Measurements from ENCODE around the gene ALOXE3. TPM values are rescaled to one million over a fixed set of nuclear protein-coding genes. Genes with fewer than 3 reads are reported as not detected.

The ALOXE3 gene
- total and polyA plus RNA-seq, 7 donors: 0.17 TPM; not detected in 6

DNA sequence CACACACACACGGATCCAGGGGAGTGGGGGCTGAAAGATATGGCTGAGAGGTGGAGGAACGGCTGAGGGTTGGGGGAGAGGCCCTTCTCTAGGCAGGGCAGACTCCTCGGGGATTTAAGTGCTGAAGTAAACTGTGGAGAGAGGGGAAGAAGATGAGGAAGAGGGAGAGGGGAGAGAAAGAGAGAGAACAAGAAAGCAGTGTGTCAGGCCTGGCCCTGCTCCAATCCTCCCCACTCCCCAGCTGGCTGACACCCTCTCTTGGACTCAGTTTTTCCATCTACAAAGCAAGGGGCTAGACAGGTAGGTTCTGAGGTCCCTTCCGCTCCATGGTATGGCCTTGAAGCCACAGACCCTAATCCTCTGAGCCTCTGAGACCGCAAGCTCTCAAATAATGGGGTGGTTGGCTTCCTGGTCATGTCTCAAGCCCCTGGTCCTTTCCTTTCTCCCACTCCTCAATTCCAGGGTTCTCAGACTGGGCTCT is 42.5 kb upstream of the ALOXE3 start:
- H3K27ac ChIP-seq: peak overlapping the region; percentile 98 to 100 (median 99)
- TF ChIP-seq EP300 (IDR thresholded peaks at IDR 0.05) (no peak), POLR2AphosphoS5 (IDR thresholded peaks at IDR 0.05) (no peak), POLR2A (IDR thresholded peaks at IDR 0.05) (no peak)
- TF ChIP-seq, protein P1, sequence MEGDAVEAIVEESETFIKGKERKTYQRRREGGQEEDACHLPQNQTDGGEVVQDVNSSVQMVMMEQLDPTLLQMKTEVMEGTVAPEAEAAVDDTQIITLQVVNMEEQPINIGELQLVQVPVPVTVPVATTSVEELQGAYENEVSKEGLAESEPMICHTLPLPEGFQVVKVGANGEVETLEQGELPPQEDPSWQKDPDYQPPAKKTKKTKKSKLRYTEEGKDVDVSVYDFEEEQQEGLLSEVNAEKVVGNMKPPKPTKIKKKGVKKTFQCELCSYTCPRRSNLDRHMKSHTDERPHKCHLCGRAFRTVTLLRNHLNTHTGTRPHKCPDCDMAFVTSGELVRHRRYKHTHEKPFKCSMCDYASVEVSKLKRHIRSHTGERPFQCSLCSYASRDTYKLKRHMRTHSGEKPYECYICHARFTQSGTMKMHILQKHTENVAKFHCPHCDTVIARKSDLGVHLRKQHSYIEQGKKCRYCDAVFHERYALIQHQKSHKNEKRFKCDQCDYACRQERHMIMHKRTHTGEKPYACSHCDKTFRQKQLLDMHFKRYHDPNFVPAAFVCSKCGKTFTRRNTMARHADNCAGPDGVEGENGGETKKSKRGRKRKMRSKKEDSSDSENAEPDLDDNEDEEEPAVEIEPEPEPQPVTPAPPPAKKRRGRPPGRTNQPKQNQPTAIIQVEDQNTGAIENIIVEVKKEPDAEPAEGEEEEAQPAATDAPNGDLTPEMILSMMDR (IDR thresholded peaks at IDR 0.05): no peak
- WGBS, 2 donors: 45 to 69% methylated on average over 5 of the region's 5 CpGs
- H3K36me3 ChIP-seq: peaks cover 0 to 21% (median 14%) of the 10 kb centered on the region in 4 donors
- H3K4me1 ChIP-seq: peaks cover 0 to 67% (median 60%) of the 10 kb centered on the region in 4 donors
- H3K4me3 ChIP-seq: peak overlapping the region in 1 of 4 donors; percentile 99
- intact Hi-C loops (cut with DNase I): loop anchor here (5.0 kb wide), 1 partner anchor 62 kb away; no protein-coding TSS in a partner anchor
- H3K9me3 ChIP-seq: no peaks in the 10 kb centered on the region
- no peaks in the 10 kb centered on the region for H3K27me3 ChIP-seq
- peak; percentile 64 for DNase-seq

DNA sequence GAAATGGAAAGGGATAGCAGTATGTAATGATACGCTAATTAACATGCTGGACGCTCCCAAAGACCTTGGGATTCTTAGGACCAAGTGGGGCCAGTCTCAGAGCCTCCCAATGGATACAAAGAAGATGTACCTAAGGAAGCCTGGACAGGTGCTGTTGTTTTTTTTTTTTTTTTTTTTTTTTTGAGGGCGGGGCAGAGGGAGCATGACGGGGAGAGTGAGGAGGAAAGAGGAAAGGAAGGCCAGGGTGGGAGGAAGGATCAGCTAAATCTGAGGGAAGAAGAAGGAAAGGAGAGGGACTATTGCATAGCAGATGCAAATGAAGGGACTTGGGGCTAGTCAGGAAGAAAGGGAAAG is 41.9 kb upstream of the ALOXE3 start:
- Histone ChIP-seq H3K36me3 (peaks cover 0 to 21% (median 14%) of the 10 kb centered on the region in 4 donors), H3K4me3 (no peak overlapping the region), H3K27ac (peak overlapping the region; percentile 98 to 100 (median 99)), H3K4me1 (peaks cover 0 to 67% (median 60%) of the 10 kb centered on the region in 4 donors), H3K27me3 (no peaks in the 10 kb centered on the region), H3K9me3 (no peaks in the 10 kb centered on the region)
- no peak for DNase-seq
- WGBS, 2 donors: 46 to 75% methylated on average over 4 of the region's 4 CpGs
- TF ChIP-seq POLR2AphosphoS5 (IDR thresholded peaks at IDR 0.05): no peak
- TF ChIP-seq POLR2A (IDR thresholded peaks at IDR 0.05): no peak
- intact Hi-C loops (cut with DNase I): loop anchor here (5.0 kb wide), 1 partner anchor 62 kb away; no protein-coding TSS in a partner anchor

DNA sequence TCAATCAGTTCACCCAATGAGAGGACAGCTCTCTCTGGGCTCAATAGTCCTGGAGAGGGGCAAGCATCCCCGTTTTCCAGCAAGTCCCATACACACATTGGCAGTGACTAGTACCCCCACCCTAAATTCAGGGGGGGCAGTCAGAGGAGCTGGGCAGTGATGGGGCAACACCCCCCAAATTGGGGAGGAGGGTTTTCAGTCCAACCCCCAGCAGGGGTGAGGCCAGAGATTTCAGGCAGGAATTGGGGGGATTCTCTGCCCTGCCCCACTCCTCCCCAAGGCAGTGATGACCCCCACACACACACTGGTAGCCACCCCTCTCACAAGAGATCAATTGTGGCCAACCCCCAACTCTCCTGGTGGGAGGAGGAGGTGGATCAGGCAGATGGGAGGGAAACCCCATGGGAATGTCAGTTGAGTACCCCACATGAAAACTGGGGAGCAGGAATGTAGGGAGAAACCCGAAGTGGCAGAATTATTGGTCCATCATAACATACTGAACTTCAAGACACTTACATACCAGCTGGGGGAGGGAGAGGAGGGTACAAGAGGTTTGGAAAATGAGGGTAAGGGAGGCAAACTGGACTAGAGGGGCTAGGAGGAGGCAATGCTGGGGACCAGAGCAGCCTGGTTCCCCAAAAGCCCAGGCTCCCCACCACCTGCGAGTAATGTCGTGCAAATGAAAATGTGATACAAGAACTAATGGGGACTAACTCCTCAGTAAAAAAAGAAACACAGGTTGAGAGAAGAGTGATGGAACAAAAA is 41.3 kb upstream of the ALOXE3 start:
- peak; percentile 64 for DNase-seq
- peaks cover 0 to 21% (median 14%) of the 10 kb centered on the region in 4 donors for H3K36me3 ChIP-seq
- intact Hi-C loops (cut with DNase I): loop anchor here (1.0 to 5.0 kb wide), 4 partner anchors 21 to 317 kb away; partner anchors contain the start of gene HES7
- peak overlapping the region; percentile 98 to 100 (median 99) for H3K27ac ChIP-seq
- WGBS, 2 donors: 67 to 84% methylated on average over 4 of the region's 4 CpGs
- H3K9me3 ChIP-seq: no peaks in the 10 kb centered on the region
- H3K27me3 ChIP-seq: no peaks in the 10 kb centered on the region
- H3K4me1 ChIP-seq: peaks cover 0 to 65% (median 59%) of the 10 kb centered on the region in 4 donors
- no peak for TF ChIP-seq POLR2AphosphoS5 (IDR thresholded peaks at IDR 0.05)
- TF ChIP-seq, protein P1 (IDR thresholded peaks at IDR 0.05): no peak
- TF ChIP-seq EP300 (IDR thresholded peaks at IDR 0.05): no peak
- no peak for TF ChIP-seq POLR2A (IDR thresholded peaks at IDR 0.05)
- H3K4me3 ChIP-seq: no peak overlapping the region

DNA sequence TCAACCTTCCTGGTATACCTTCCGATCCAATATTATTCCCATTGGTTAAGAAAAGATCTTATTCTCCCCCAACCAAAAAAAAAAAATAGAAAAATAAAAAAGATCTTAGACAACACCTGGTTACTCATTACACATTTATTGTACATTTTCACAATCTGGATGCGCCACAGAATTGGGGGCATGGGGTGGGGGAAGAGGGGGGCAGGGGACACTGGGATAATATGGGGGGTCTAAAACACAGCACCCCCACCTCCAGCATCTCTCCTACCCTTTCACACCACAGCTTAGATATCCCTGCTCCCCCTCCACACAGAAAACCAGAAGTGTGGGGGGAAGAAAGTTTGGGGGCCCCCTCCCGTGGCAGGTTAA is 40.7 kb upstream of the ALOXE3 start:
- TF ChIP-seq, protein P1 (IDR thresholded peaks at IDR 0.05): peak in 1 of 4 experiments; percentile 2
- TF ChIP-seq POLR2AphosphoS5 (IDR thresholded peaks at IDR 0.05): no peak
- peaks cover 0 to 59% (median 54%) of the 10 kb centered on the region in 4 donors for H3K4me1 ChIP-seq
- H3K36me3 ChIP-seq: peaks cover 0 to 21% (median 14%) of the 10 kb centered on the region in 4 donors
- H3K4me3 ChIP-seq: no peak overlapping the region
- H3K27ac ChIP-seq: peak overlapping the region; percentile 98 to 100 (median 99)
- DNase-seq: no peak
- WGBS, 2 donors: 50 to 62% methylated on average over 3 of the region's 3 CpGs
- H3K9me3 ChIP-seq: no peaks in the 10 kb centered on the region
- intact Hi-C loops (cut with DNase I): loop anchor here (1.0 to 5.0 kb wide), 3 partner anchors 21 to 317 kb away; partner anchors contain the start of gene HES7
- no peaks in the 10 kb centered on the region for H3K27me3 ChIP-seq

All from sigmoid colon (tissue), 7 donors.